Measurements from ENCODE around the gene CDC42EP2.
A peak's percentile ranks its signal among the peaks of the same experiment; 100 is the strongest.

CDC42EP2 gene

GRCh38 chr11:65287601-65288000 lies 27.1 kb upstream of the CDC42EP2 start:
- Histone ChIP-seq H3K4me2 (ENCODE audit: low read length) (no peak overlapping the region), H3K4me3 (ENCODE audit: low read length) (no peak overlapping the region), H3K36me3 (ENCODE audit: insufficient read depth, low read length) (peaks cover 21% of the 10 kb centered on the region), H3K27me3 (ENCODE audit: control insufficient read depth, insufficient read depth, low read length) (no peaks in the 10 kb centered on the region), H3K9me3 (replicated peaks; ENCODE audit: low read length) (no peaks in the 10 kb centered on the region), H3K9ac (ENCODE audit: low read depth, low read length) (no peak overlapping the region), H3K4me1 (ENCODE audit: control insufficient read depth, insufficient read depth, low read length) (peaks cover 25% of the 10 kb centered on the region)

GRCh38 chr11:65288706-65289536 lies 25.7 kb upstream of the CDC42EP2 start:
- Histone ChIP-seq H3K27me3 (ENCODE audit: control insufficient read depth, insufficient read depth, low read length) (no peaks in the 10 kb centered on the region), H3K4me2 (ENCODE audit: low read length) (no peak overlapping the region), H3K9ac (ENCODE audit: low read depth, low read length) (no peak overlapping the region), H3K4me1 (ENCODE audit: control insufficient read depth, insufficient read depth, low read length) (peaks cover 36% of the 10 kb centered on the region), H3K36me3 (ENCODE audit: insufficient read depth, low read length) (peaks cover 21% of the 10 kb centered on the region), H3K4me3 (ENCODE audit: low read length) (no peak overlapping the region), H3K9me3 (replicated peaks; ENCODE audit: low read length) (no peaks in the 10 kb centered on the region)

- Histone ChIP-seq H3K9me3 (replicated peaks; ENCODE audit: low read length) (no peaks in the 10 kb centered on the region), H3K9ac (ENCODE audit: low read depth, low read length) (peak overlapping the region; percentile 86), H3K27me3 (ENCODE audit: control insufficient read depth, insufficient read depth, low read length) (no peaks in the 10 kb centered on the region), H3K4me2 (ENCODE audit: low read length) (peak overlapping the region; percentile 80), H3K4me1 (ENCODE audit: control insufficient read depth, insufficient read depth, low read length) (peaks cover 40% of the 10 kb centered on the region), H3K36me3 (ENCODE audit: insufficient read depth, low read length) (peaks cover 35% of the 10 kb centered on the region), H3K4me3 (ENCODE audit: low read length) (peak overlapping the region; percentile 55)
These were observed 24.1 kb upstream of the CDC42EP2 start for GRCh38 chr11:65290448-65291165.

GRCh38 chr11:65291613-65292012 lies 23.1 kb upstream of the CDC42EP2 start:
- H3K9ac ChIP-seq (ENCODE audit: low read depth, low read length), result peak overlapping the region; percentile 86

DNA sequence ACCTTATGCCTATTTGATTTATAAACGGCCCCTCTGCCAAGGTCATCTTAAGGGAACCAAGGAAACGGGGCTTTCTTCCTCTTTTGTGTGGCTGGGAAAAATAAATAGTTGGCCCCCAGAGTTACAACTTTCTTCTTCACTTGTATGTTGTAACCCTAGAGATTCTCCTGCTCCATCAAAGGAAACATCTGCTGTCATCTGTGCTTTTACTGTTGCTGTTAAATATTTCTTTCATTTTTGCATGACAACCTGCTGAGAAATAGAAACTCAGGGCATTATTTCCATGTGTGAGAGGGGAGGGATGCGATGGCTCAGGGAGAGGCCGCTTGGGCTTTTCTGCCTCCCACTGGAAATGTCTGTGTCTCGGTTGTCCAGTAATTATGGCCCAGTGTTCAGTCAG lies 21.8 kb upstream of the CDC42EP2 start:
- H3K9ac ChIP-seq (ENCODE audit: low read depth, low read length), result peak overlapping the region; percentile 86
- H3K27me3 ChIP-seq (ENCODE audit: control insufficient read depth, insufficient read depth, low read length), result no peaks in the 10 kb centered on the region
- H3K9me3 ChIP-seq (replicated peaks; ENCODE audit: low read length), result no peaks in the 10 kb centered on the region
- no peak overlapping the region for H3K4me3 ChIP-seq (ENCODE audit: low read length)
- no peak overlapping the region for H3K4me2 ChIP-seq (ENCODE audit: low read length)
- peaks cover 50% of the 10 kb centered on the region for H3K4me1 ChIP-seq (ENCODE audit: control insufficient read depth, insufficient read depth, low read length)
- peaks cover 32% of the 10 kb centered on the region for H3K36me3 ChIP-seq (ENCODE audit: insufficient read depth, low read length)

More at GRCh38 chr11:65291613-65292012, 23.1 kb upstream of the CDC42EP2 start:
- H3K4me1 ChIP-seq (ENCODE audit: control insufficient read depth, insufficient read depth, low read length), result peaks cover 40% of the 10 kb centered on the region
- peak overlapping the region; percentile 55 for H3K4me3 ChIP-seq (ENCODE audit: low read length)
- peaks cover 39% of the 10 kb centered on the region for H3K36me3 ChIP-seq (ENCODE audit: insufficient read depth, low read length)
- no peaks in the 10 kb centered on the region for H3K9me3 ChIP-seq (replicated peaks; ENCODE audit: low read length)
- no peaks in the 10 kb centered on the region for H3K27me3 ChIP-seq (ENCODE audit: control insufficient read depth, insufficient read depth, low read length)
- H3K4me2 ChIP-seq (ENCODE audit: low read length), result peak overlapping the region; percentile 80

- H3K36me3 ChIP-seq (ENCODE audit: insufficient read depth, low read length), result peaks cover 32% of the 10 kb centered on the region
- H3K27me3 ChIP-seq (ENCODE audit: control insufficient read depth, insufficient read depth, low read length), result no peaks in the 10 kb centered on the region
- no peak overlapping the region for H3K4me2 ChIP-seq (ENCODE audit: low read length)
- H3K4me3 ChIP-seq (ENCODE audit: low read length), result no peak overlapping the region
- no peaks in the 10 kb centered on the region for H3K9me3 ChIP-seq (replicated peaks; ENCODE audit: low read length)
- H3K4me1 ChIP-seq (ENCODE audit: control insufficient read depth, insufficient read depth, low read length), result peaks cover 60% of the 10 kb centered on the region
- peak overlapping the region; percentile 18 for H3K9ac ChIP-seq (ENCODE audit: low read depth, low read length)
These were observed 20.7 kb upstream of the CDC42EP2 start for GRCh38 chr11:65293909-65294381.

DNA sequence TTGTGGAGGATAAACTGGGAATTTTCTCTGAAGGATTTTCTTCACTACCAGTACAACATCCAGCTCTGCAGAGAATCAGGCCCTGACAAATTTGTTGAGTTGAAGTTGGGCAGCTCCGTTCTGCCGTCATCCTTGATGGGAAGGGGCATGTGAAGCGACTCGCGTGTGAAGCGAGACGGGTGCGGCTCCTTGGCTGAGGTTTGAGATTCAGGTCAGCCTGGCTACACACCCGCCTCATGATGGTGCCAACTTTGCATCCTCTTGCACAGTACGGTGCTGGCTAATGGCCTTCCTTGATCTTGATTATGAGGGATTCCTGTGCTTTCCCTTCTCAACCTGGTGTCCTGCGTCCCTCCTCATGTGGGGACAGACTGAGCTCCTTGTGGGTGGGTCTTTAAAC lies 19.7 kb upstream of the CDC42EP2 start:
- no peaks in the 10 kb centered on the region for H3K9me3 ChIP-seq (replicated peaks; ENCODE audit: low read length)
- peaks cover 25% of the 10 kb centered on the region for H3K36me3 ChIP-seq (ENCODE audit: insufficient read depth, low read length)
- H3K4me3 ChIP-seq (ENCODE audit: low read length), result no peak overlapping the region
- H3K9ac ChIP-seq (ENCODE audit: low read depth, low read length), result no peak overlapping the region
- peaks cover 66% of the 10 kb centered on the region for H3K4me1 ChIP-seq (ENCODE audit: control insufficient read depth, insufficient read depth, low read length)
- H3K4me2 ChIP-seq (ENCODE audit: low read length), result no peak overlapping the region
- H3K27me3 ChIP-seq (ENCODE audit: control insufficient read depth, insufficient read depth, low read length), result no peaks in the 10 kb centered on the region

DNA sequence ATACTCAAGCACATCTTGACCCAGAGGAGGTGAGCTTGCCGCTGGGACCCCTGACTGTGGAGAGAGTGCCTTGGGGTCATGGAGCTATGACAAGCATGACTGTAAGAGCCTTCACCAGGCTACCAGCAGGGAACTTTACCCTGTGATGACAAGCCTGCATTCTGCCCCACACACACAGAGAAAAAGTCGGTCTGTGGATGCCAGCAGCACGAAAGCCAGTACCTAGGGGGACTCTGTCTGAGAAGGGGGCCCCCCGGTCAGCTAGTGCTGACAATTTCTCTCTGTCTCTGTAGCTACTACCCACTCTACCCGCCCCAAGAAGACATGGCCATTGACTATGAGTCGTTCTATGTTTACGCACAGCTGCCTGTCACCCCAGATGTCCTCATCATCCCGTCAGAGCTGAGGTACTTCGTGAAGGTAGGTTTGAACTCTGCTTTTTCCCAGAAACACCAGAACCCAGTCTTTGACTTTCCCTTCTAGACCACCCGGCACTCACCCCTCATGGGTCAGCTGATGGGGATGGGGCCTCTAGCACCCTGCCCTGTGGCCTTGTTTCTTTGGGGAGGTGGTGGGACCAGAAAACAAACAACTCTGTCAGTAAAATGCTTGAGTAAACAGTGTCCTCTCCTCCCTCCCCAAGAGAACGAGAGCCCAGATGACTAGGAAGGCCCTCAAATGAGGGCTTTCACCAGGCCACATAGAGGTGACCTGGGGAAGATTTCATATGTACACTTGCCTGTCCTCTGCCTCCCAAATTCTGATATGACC lies 18.9 kb upstream of the CDC42EP2 start:
- no peak overlapping the region for H3K4me3 ChIP-seq (ENCODE audit: low read length)
- H3K4me2 ChIP-seq (ENCODE audit: low read length), result no peak overlapping the region
- no peaks in the 10 kb centered on the region for H3K9me3 ChIP-seq (replicated peaks; ENCODE audit: low read length)
- H3K4me1 ChIP-seq (ENCODE audit: control insufficient read depth, insufficient read depth, low read length), result peaks cover 59% of the 10 kb centered on the region
- H3K36me3 ChIP-seq (ENCODE audit: insufficient read depth, low read length), result peaks cover 25% of the 10 kb centered on the region
- no peaks in the 10 kb centered on the region for H3K27me3 ChIP-seq (ENCODE audit: control insufficient read depth, insufficient read depth, low read length)
- no peak overlapping the region for H3K9ac ChIP-seq (ENCODE audit: low read depth, low read length)

DNA sequence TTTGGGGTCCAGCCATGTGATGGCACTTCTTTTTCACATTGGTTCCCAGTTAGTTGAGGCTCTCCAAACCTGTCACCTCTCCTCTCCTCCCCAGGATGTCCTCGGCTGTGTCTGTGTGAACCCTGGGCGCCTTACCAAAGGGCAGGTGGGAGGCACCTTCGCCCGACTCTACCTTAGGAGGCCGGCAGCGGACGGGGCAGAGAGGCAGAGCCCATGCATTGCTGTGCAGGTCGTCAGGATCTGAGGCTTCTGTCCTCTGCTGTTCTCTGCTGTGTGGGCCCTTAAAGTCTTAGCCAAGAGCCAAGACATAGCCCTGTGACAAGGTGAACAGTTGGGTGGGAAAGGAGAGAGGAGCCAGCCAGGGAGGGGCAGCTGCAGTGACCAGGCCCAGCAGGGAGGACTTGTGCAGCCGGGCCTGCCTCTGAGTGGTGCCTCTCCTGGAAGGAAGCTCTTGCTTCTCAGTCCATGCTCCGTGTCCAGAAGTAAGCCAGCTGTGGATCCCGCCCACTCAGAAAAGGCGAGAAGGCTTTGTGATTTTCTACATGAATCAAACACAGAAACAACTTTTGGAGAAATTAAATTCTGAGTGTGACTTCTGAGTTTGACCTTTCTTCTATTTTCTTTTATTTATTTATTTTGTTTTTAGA lies 17.5 kb upstream of the CDC42EP2 start:
- no peaks in the 10 kb centered on the region for H3K27me3 ChIP-seq (ENCODE audit: control insufficient read depth, insufficient read depth, low read length)
- H3K4me3 ChIP-seq (ENCODE audit: low read length), result no peak overlapping the region
- H3K36me3 ChIP-seq (ENCODE audit: insufficient read depth, low read length), result peaks cover 25% of the 10 kb centered on the region
- no peaks in the 10 kb centered on the region for H3K9me3 ChIP-seq (replicated peaks; ENCODE audit: low read length)
- H3K4me2 ChIP-seq (ENCODE audit: low read length), result no peak overlapping the region
- H3K4me1 ChIP-seq (ENCODE audit: control insufficient read depth, insufficient read depth, low read length), result peaks cover 58% of the 10 kb centered on the region
- no peak overlapping the region for H3K9ac ChIP-seq (ENCODE audit: low read depth, low read length)

GRCh38 chr11:65298131-65298535 lies 16.5 kb upstream of the CDC42EP2 start:
- Histone ChIP-seq H3K4me1 (ENCODE audit: control insufficient read depth, insufficient read depth, low read length) (peaks cover 53% of the 10 kb centered on the region), H3K36me3 (ENCODE audit: insufficient read depth, low read length) (peaks cover 25% of the 10 kb centered on the region), H3K9me3 (replicated peaks; ENCODE audit: low read length) (no peaks in the 10 kb centered on the region), H3K9ac (ENCODE audit: low read depth, low read length) (peak overlapping the region; percentile 55), H3K4me2 (ENCODE audit: low read length) (peak overlapping the region; percentile 22), H3K4me3 (ENCODE audit: low read length) (no peak overlapping the region), H3K27me3 (ENCODE audit: control insufficient read depth, insufficient read depth, low read length) (no peaks in the 10 kb centered on the region)
